Loucy (cell line): ENCODE results near the gene IFI44.

Experiments
- H2AFZ ChIP-seq: fragments of 200-600 bp; sonication (generic); 2 replicates; pipeline ENCODE4 v1.6.0; 2016; ENCODE audit warnings: antibody characterized with exemption, mild to moderate bottlenecking, low read length, moderate library complexity
- H3F3A ChIP-seq: fragments of 200-600 bp; 2 replicates; pipeline ENCODE4 v1.6.0; 2016; ENCODE audit warnings: antibody characterized with exemption, low read depth, mild to moderate bottlenecking
- H3K27me3 ChIP-seq: fragments of 200-600 bp; sonication (generic); 2 replicates; pipeline ENCODE4 v1.6.1; 2014; ENCODE audit warnings: low read length, mild to moderate bottlenecking; ENCODE audit not compliant: insufficient read depth, poor library complexity, severe bottlenecking
- H3K36me3 ChIP-seq: fragments of 200-600 bp; sonication (generic); 2 replicates; pipeline ENCODE4 v1.6.1; 2016; ENCODE audit warnings: low read length; ENCODE audit not compliant: insufficient read depth
- H3K4me1 ChIP-seq: fragments of 200-600 bp; sonication (generic); 2 replicates; pipeline ENCODE4 v1.5.1; 2014; ENCODE audit warnings: low read length, mild to moderate bottlenecking; ENCODE audit not compliant: insufficient read depth, poor library complexity, severe bottlenecking
- H3K4me2 ChIP-seq: fragments of 200-600 bp; sonication (generic); 2 replicates; pipeline ENCODE4 v1.6.0; 2014; ENCODE audit warnings: antibody characterized with exemption, low read length, low read depth, mild to moderate bottlenecking; ENCODE audit not compliant: poor library complexity, severe bottlenecking
- H3K4me3 ChIP-seq: fragments of 200-600 bp; sonication (generic); 2 replicates; pipeline ENCODE4 v1.5.1; 2014; ENCODE audit warnings: low read length, mild to moderate bottlenecking, mixed read lengths; ENCODE audit not compliant: poor library complexity, severe bottlenecking
- H3K79me2 ChIP-seq: fragments of 200-600 bp; sonication (generic); 2 replicates; pipeline ENCODE4 v1.6.1; 2014; ENCODE audit warnings: low read length; ENCODE audit not compliant: insufficient read depth
- H3K9ac ChIP-seq: fragments of 200-600 bp; sonication (generic); 2 replicates; pipeline ENCODE4 v1.6.0; 2014; ENCODE audit warnings: mild to moderate bottlenecking, low read depth, low read length, moderate library complexity; ENCODE audit not compliant: poor library complexity, severe bottlenecking
- H3K9me2 ChIP-seq: fragments of 200-600 bp; sonication (generic); replicated peaks from 2 replicates; pipeline ENCODE4 v1.6.1; 2016; ENCODE audit warnings: low read depth, low read length, mixed read lengths
- H3K9me3 ChIP-seq: fragments of 200-600 bp; sonication (generic); 2 replicates; pipeline ENCODE4 v1.6.1; 2014; ENCODE audit warnings: mild to moderate bottlenecking, antibody characterized with exemption, low read length, low read depth; ENCODE audit not compliant: insufficient read depth
- H4K20me1 ChIP-seq: fragments of 200-600 bp; sonication (generic); 2 replicates; pipeline ENCODE4 v1.6.0; 2014; ENCODE audit warnings: antibody characterized with exemption, low read length, mild to moderate bottlenecking; ENCODE audit not compliant: insufficient read depth, poor library complexity, severe bottlenecking
- EZH2phosphoT487 ChIP-seq: fragments of 200-600 bp; IDR thresholded peaks from 2 replicates; pipeline ENCODE4 v1.6.1; 2018; ENCODE audit warnings: antibody characterized with exemption, mild to moderate bottlenecking, moderate library complexity, borderline replicate concordance
- TF ChIP-seq, protein P1 (sequence below): fragments of 200-600 bp; sonication (generic); conservative IDR thresholded peaks from 2 replicates; pipeline ENCODE4 v1.5.1; 2014; ENCODE audit warnings: mild to moderate bottlenecking, antibody characterized with exemption, low read length

IFI44 gene

DNA sequence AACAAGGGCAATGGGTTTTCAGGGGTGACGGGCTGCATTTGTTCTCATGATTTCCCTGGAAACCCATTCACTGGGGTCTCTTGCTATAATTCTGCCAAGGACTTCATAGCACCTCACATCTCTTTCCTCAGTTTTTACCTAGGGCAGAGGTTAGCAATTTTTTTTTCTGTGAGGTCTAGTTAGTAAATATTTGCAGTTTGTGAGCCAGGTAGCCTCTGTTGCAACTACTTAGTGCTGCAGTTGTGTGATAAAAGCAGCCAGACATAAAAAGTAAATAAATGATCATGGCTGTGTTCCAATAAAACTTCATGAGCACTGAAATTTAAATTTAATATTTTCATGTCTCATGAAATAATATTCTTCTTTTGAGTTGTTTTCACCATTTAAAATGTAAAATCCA, 37.7 kb downstream of the IFI44 start:
- Histone ChIP-seq H3K4me3 (no peak overlapping the region), H3K36me3 (no peaks in the 10 kb centered on the region), H3K9me2 (no peaks in the 10 kb centered on the region), H2AFZ (no peak overlapping the region), H4K20me1 (no peaks in the 10 kb centered on the region), H3K9me3 (no peaks in the 10 kb centered on the region), H3K9ac (no peak overlapping the region), H3F3A (no peaks in the 10 kb centered on the region), H3K4me1 (no peaks in the 10 kb centered on the region), H3K4me2 (no peak overlapping the region), H3K79me2 (no peaks in the 10 kb centered on the region), H3K27me3 (no peaks in the 10 kb centered on the region)
- no peak for TF ChIP-seq EZH2phosphoT487
- TF ChIP-seq, protein P1, sequence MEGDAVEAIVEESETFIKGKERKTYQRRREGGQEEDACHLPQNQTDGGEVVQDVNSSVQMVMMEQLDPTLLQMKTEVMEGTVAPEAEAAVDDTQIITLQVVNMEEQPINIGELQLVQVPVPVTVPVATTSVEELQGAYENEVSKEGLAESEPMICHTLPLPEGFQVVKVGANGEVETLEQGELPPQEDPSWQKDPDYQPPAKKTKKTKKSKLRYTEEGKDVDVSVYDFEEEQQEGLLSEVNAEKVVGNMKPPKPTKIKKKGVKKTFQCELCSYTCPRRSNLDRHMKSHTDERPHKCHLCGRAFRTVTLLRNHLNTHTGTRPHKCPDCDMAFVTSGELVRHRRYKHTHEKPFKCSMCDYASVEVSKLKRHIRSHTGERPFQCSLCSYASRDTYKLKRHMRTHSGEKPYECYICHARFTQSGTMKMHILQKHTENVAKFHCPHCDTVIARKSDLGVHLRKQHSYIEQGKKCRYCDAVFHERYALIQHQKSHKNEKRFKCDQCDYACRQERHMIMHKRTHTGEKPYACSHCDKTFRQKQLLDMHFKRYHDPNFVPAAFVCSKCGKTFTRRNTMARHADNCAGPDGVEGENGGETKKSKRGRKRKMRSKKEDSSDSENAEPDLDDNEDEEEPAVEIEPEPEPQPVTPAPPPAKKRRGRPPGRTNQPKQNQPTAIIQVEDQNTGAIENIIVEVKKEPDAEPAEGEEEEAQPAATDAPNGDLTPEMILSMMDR, result no peak

DNA sequence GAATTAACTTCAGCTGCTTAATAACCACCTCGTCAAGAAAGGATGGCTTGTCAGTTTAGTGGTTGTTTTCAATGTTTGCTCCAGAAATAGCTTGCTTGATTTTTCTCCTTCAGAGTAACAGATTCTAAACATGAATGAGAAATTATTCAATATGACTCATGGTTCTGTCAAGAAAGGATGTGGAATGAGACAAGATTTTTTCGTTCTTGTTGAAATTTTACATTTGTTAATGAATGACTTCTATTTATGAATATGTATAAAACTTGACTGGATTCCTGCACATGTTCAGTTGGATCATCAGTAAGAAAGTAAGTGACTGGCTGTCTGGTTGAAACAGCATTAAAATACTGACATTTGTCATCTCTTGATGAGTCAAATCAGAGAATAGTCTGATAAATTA, 38.3 kb downstream of the IFI44 start:
- Histone ChIP-seq H3K9ac (no peak overlapping the region), H3K36me3 (no peaks in the 10 kb centered on the region), H3K4me3 (no peak overlapping the region), H3K4me1 (no peaks in the 10 kb centered on the region), H3K79me2 (no peaks in the 10 kb centered on the region), H3K27me3 (no peaks in the 10 kb centered on the region), H3K9me3 (no peaks in the 10 kb centered on the region), H3K9me2 (no peaks in the 10 kb centered on the region), H3F3A (no peaks in the 10 kb centered on the region), H3K4me2 (no peak overlapping the region), H4K20me1 (no peaks in the 10 kb centered on the region), H2AFZ (no peak overlapping the region)
- TF ChIP-seq, protein P1, result no peak
- TF ChIP-seq EZH2phosphoT487, result no peak

DNA sequence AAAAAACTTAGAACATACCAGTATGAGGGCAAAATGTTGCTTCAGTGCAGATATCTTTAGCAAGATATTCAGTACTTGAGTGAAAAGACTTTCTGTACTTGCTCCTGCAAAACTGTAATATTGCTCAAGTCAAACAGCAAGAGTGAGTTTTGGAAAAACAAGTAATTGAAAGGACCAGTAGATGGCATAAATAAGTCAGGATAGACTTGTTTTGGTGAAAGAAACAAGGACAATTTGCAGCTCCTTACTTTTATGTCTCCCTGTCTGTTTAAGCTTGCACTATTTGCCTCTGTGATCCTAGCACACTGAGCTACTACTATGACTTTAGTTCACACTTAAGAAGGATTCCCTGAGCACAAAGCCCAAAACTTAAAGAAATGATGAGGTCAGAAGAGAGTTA, 39.1 kb downstream of the IFI44 start:
- Histone ChIP-seq H3K9ac (no peak overlapping the region), H4K20me1 (no peaks in the 10 kb centered on the region), H3K27me3 (no peaks in the 10 kb centered on the region), H3K4me2 (no peak overlapping the region), H3K79me2 (no peaks in the 10 kb centered on the region), H3F3A (no peaks in the 10 kb centered on the region), H3K4me3 (no peak overlapping the region), H3K36me3 (no peaks in the 10 kb centered on the region), H3K9me2 (no peaks in the 10 kb centered on the region), H3K9me3 (no peaks in the 10 kb centered on the region), H2AFZ (no peak overlapping the region), H3K4me1 (no peaks in the 10 kb centered on the region)
- TF ChIP-seq EZH2phosphoT487, result no peak
- TF ChIP-seq, protein P1, result peak; percentile 41; the same call in 1 of the 2 replicates
